ENCODE measurements around the gene SLC25A40. TPM values are rescaled to one million over a fixed set of nuclear protein-coding genes. Genes with fewer than 3 reads are reported as not detected.
A peak's percentile ranks its signal among the peaks of the same experiment; 100 is the strongest.

The SLC25A40 gene
- total RNA-seq, 3 donors from 2014 or later (not counting 1 experiment from before 2014, with no cell fraction given): 17.4 to 26.0 (median 22.6) TPM

- 100% methylated on average over 1 of the region's 1 CpG for WGBS (ENCODE audit: insufficient coverage)
- no peaks in the 10 kb centered on the region for H3K27me3 ChIP-seq (ENCODE audit: control insufficient read depth, insufficient read depth, low read length)
- Mint-ChIP-seq H3K27me3 (ENCODE audit: low read depth in 2 of 2) (no peaks in the 10 kb centered on the region), H3K4me1 (peaks cover 15 to 17% of the 10 kb centered on the region in 2 donors), H3K27ac (peak overlapping the region in 1 of 2 donors; percentile 57), H3K9me3 (no peaks in the 10 kb centered on the region), H3K4me3 (no peak overlapping the region), H3K36me3 (no peaks in the 10 kb centered on the region)
- H3K4me1 ChIP-seq (ENCODE audit: control insufficient read depth, insufficient read depth, low read length): peaks cover 2% of the 10 kb centered on the region
- DNase-seq (no peak), ATAC-seq (no peak)
- H3K27ac ChIP-seq (ENCODE audit: low read length): no peak overlapping the region
- intact Hi-C loops (cut with micrococcal nuclease): no loop called here
- no peak overlapping the region for H3K4me3 ChIP-seq (ENCODE audit: low read length)
- peaks cover 21% of the 10 kb centered on the region for H3K36me3 ChIP-seq (ENCODE audit: control insufficient read depth, insufficient read depth, low read length)
- no peak for TF ChIP-seq CTCF (IDR thresholded peaks at IDR 0.05)
- H3K9me3 ChIP-seq (ENCODE audit: control insufficient read depth, insufficient read depth, low read length): no peaks in the 10 kb centered on the region
Measured at GRCh38 chr7:87850836-87851593, 25.1 kb downstream of the SLC25A40 start.

- Histone ChIP-seq H3K4me3 (ENCODE audit: low read length) (no peak overlapping the region), H3K9me3 (ENCODE audit: control insufficient read depth, insufficient read depth, low read length) (no peaks in the 10 kb centered on the region), H3K27me3 (ENCODE audit: control insufficient read depth, insufficient read depth, low read length) (no peaks in the 10 kb centered on the region), H3K36me3 (ENCODE audit: control insufficient read depth, insufficient read depth, low read length) (peaks cover 13% of the 10 kb centered on the region), H3K27ac (ENCODE audit: low read length) (no peak overlapping the region), H3K4me1 (ENCODE audit: control insufficient read depth, insufficient read depth, low read length) (no peaks in the 10 kb centered on the region)
- Mint-ChIP-seq H3K4me1 (no peaks in the 10 kb centered on the region), H3K9me3 (no peaks in the 10 kb centered on the region), H3K4me3 (no peak overlapping the region), H3K27ac (no peak overlapping the region), H3K36me3 (no peaks in the 10 kb centered on the region), H3K27me3 (ENCODE audit: low read depth in 2 of 2) (no peaks in the 10 kb centered on the region)
- no peak for DNase-seq
- WGBS (ENCODE audit: insufficient coverage): 100% methylated on average over 1 of the region's 1 CpG
- no peak for ATAC-seq
- no peak for TF ChIP-seq CTCF (IDR thresholded peaks at IDR 0.05)
- intact Hi-C loops (cut with micrococcal nuclease): no loop called here
Measured at GRCh38 chr7:87837597-87837996, 38.6 kb downstream of the SLC25A40 start.

GRCh38 chr7:87833130-87833529 is 43.0 kb downstream of the SLC25A40 start:
- peak overlapping the region in 1 of 2 donors; percentile 1 for H3K27ac Mint-ChIP-seq
- H3K4me1 ChIP-seq (ENCODE audit: control insufficient read depth, insufficient read depth, low read length): no peaks in the 10 kb centered on the region
- no peak for ATAC-seq

More at GRCh38 chr7:87833130-87833529, 43.0 kb downstream of the SLC25A40 start:
- DNase-seq: no peak
- Mint-ChIP-seq H3K9me3 (no peaks in the 10 kb centered on the region), H3K36me3 (no peaks in the 10 kb centered on the region), H3K4me3 (no peak overlapping the region), H3K27me3 (ENCODE audit: low read depth in 2 of 2) (no peaks in the 10 kb centered on the region), H3K4me1 (no peaks in the 10 kb centered on the region)
- intact Hi-C loops (cut with micrococcal nuclease): no loop called here
- Histone ChIP-seq H3K36me3 (ENCODE audit: control insufficient read depth, insufficient read depth, low read length) (peaks cover 12% of the 10 kb centered on the region), H3K4me3 (ENCODE audit: low read length) (no peak overlapping the region), H3K9me3 (ENCODE audit: control insufficient read depth, insufficient read depth, low read length) (no peaks in the 10 kb centered on the region), H3K27me3 (ENCODE audit: control insufficient read depth, insufficient read depth, low read length) (no peaks in the 10 kb centered on the region), H3K27ac (ENCODE audit: low read length) (no peak overlapping the region)
- TF ChIP-seq CTCF (IDR thresholded peaks at IDR 0.05): no peak
- 100% methylated on average over 1 of the region's 1 CpG for WGBS (ENCODE audit: insufficient coverage)
